8988T (cell line): ENCODE data around the gene ENPEP.
"Not testable (repeated sequence)": the region's sequence is repeated elsewhere in the genome, so short reads cannot be mapped to it uniquely, and the experiment has no call there.

Experiments used
- DNase-seq: peaks from one replicate; pipeline ENCODE4 v3.0.0; 2011

ENPEP gene

GRCh38 chr4:110475881-110476818 lies at the start of gene ENPEP:
Gene ENPEP, plus strand, starts transcription at chr4:110476155. Its CDS starts 260 bp downstream, at chr4:110476415.
- DNase-seq = no peak

GRCh38 chr4:110431805-110432204 lies 44.1 kb upstream of the ENPEP start:
- not testable (repeated sequence) for DNase-seq

GRCh38 chr4:110437292-110437691 lies 38.7 kb upstream of the ENPEP start:
- DNase-seq = not testable (repeated sequence)

GRCh38 chr4:110439209-110439608 lies 36.7 kb upstream of the ENPEP start:
- not testable (repeated sequence) for DNase-seq

- no peak for DNase-seq
Observed at GRCh38 chr4:110442309-110442708, 33.6 kb upstream of the ENPEP start.

- DNase-seq = no peak
Observed at GRCh38 chr4:110442788-110443187, 33.2 kb upstream of the ENPEP start.

- DNase-seq = no peak
Observed at GRCh38 chr4:110449947-110450346, 26.0 kb upstream of the ENPEP start.

- no peak for DNase-seq
Observed at GRCh38 chr4:110452546-110452945, 23.4 kb upstream of the ENPEP start.

- DNase-seq = no peak
Observed at GRCh38 chr4:110454441-110454840, 21.5 kb upstream of the ENPEP start.

- no peak for DNase-seq
Observed at GRCh38 chr4:110458494-110459266, 17.3 kb upstream of the ENPEP start.

- no peak for DNase-seq
Observed at GRCh38 chr4:110460074-110460746, 15.7 kb upstream of the ENPEP start.

- DNase-seq = no peak
Observed at GRCh38 chr4:110467400-110467799, 8.6 kb upstream of the ENPEP start.

GRCh38 chr4:110472583-110473329 lies 3.2 kb upstream of the ENPEP start:
- DNase-seq = no peak

GRCh38 chr4:110474481-110474880 lies 1.5 kb upstream of the ENPEP start:
- no peak for DNase-seq

- not testable (repeated sequence) for DNase-seq
Observed at GRCh38 chr4:110475080-110475479, 875 bp upstream of the ENPEP start.

- no peak for DNase-seq
Observed at GRCh38 chr4:110477836-110478235, 1.9 kb downstream of the ENPEP start.

- DNase-seq = no peak
Observed at GRCh38 chr4:110480031-110480549, 4.1 kb downstream of the ENPEP start.

- no peak for DNase-seq
Observed at GRCh38 chr4:110480746-110481271, 4.9 kb downstream of the ENPEP start.

GRCh38 chr4:110483516-110483915 lies 7.6 kb downstream of the ENPEP start:
- no peak for DNase-seq

- no peak for DNase-seq
Observed at GRCh38 chr4:110484029-110484428, 8.1 kb downstream of the ENPEP start.

- no peak for DNase-seq
Observed at GRCh38 chr4:110484767-110485166, 8.8 kb downstream of the ENPEP start.

GRCh38 chr4:110485452-110485851 lies 9.5 kb downstream of the ENPEP start:
- DNase-seq = no peak
